Endothelial cell (in vitro differentiated cells): ENCODE measurements around the gene MOB3B. TPM values are rescaled to one million over a fixed set of nuclear protein-coding genes. Genes with fewer than 3 reads are reported as not detected.
A peak's percentile ranks its signal among the peaks of the same experiment; 100 is the strongest.

Experiments
- DNase-seq: peaks from one replicate; pipeline ENCODE4 v3.0.0; 2021; ENCODE audit warnings: low spot score
- H3K27ac Mint-ChIP-seq: one replicate; pipeline ENCODE4 v1.8.0; 2021; ENCODE audit warnings: mixed read lengths, inconsistent platforms; ENCODE audit not compliant: unreplicated experiment
- H3K27me3 Mint-ChIP-seq: one replicate; pipeline ENCODE4 v1.8.0; 2021; ENCODE audit warnings: mild to moderate bottlenecking, moderate library complexity, mixed read lengths, inconsistent platforms; ENCODE audit not compliant: unreplicated experiment
- H3K36me3 Mint-ChIP-seq: one replicate; pipeline ENCODE4 v1.8.0; 2021; ENCODE audit warnings: mild to moderate bottlenecking, low read depth, mixed read lengths, inconsistent platforms; ENCODE audit not compliant: unreplicated experiment
- H3K4me1 Mint-ChIP-seq: one replicate; pipeline ENCODE4 v1.8.0; 2021; ENCODE audit warnings: mild to moderate bottlenecking, mixed read lengths, inconsistent platforms; ENCODE audit not compliant: unreplicated experiment
- H3K4me3 Mint-ChIP-seq: one replicate; pipeline ENCODE4 v1.8.0; 2021; ENCODE audit warnings: mild to moderate bottlenecking, mixed read lengths, inconsistent platforms; ENCODE audit not compliant: unreplicated experiment
- H3K9me3 Mint-ChIP-seq: one replicate; pipeline ENCODE4 v1.8.0; 2021; ENCODE audit warnings: mixed read lengths, inconsistent platforms; ENCODE audit not compliant: unreplicated experiment
- CTCF ChIP-seq: fragments of 200-600 bp; sonication (generic); IDR thresholded peaks from one replicate; pipeline ENCODE4 v1.5.0; 2021; ENCODE audit warnings: antibody characterized with exemption; ENCODE audit not compliant: unreplicated experiment
- total RNA-seq: library from RNA; stranded (reverse); fragmentation: NEBNext Ultra II Directional; extraction: Animal tissue kit (Norgen Biotek cat#: 25700); gene quantifications from one replicate; pipeline ENCODE4 v1.2.1, GENCODE V29; 2021; ENCODE audit not compliant: unreplicated experiment

The MOB3B gene
- total RNA-seq, 1 donor from 2014 or later: 6.4 TPM

GRCh38 chr9:27537756-27538155 lies 8.1 kb upstream of the MOB3B start:
- Mint-ChIP-seq H3K27me3 (no peaks in the 10 kb centered on the region), H3K36me3 (no peaks in the 10 kb centered on the region)
- no peak for DNase-seq

GRCh38 chr9:27537027-27537435 lies 7.4 kb upstream of the MOB3B start:
- DNase-seq: no peak
- H3K9me3 Mint-ChIP-seq: no peaks in the 10 kb centered on the region
- H3K4me3 Mint-ChIP-seq: no peak overlapping the region
- H3K27me3 Mint-ChIP-seq: no peaks in the 10 kb centered on the region
- peaks cover 16% of the 10 kb centered on the region for H3K4me1 Mint-ChIP-seq
- no peak overlapping the region for H3K27ac Mint-ChIP-seq
- H3K36me3 Mint-ChIP-seq: no peaks in the 10 kb centered on the region
- TF ChIP-seq CTCF: no peak

More at GRCh38 chr9:27537756-27538155, 8.1 kb upstream of the MOB3B start:
- H3K4me3 Mint-ChIP-seq: no peak overlapping the region
- TF ChIP-seq CTCF: no peak
- peaks cover 22% of the 10 kb centered on the region for H3K4me1 Mint-ChIP-seq
- no peaks in the 10 kb centered on the region for H3K9me3 Mint-ChIP-seq
- H3K27ac Mint-ChIP-seq: no peak overlapping the region

- no peaks in the 10 kb centered on the region for H3K9me3 Mint-ChIP-seq
- TF ChIP-seq CTCF: no peak
- H3K27me3 Mint-ChIP-seq: no peaks in the 10 kb centered on the region
- no peak overlapping the region for H3K4me3 Mint-ChIP-seq
- no peaks in the 10 kb centered on the region for H3K36me3 Mint-ChIP-seq
- no peak overlapping the region for H3K27ac Mint-ChIP-seq
- H3K4me1 Mint-ChIP-seq: peaks cover 16% of the 10 kb centered on the region
- DNase-seq: no peak
These were observed 6.6 kb upstream of the MOB3B start for GRCh38 chr9:27536168-27536567.

- Mint-ChIP-seq H3K27me3 (no peaks in the 10 kb centered on the region), H3K9me3 (no peaks in the 10 kb centered on the region), H3K36me3 (no peaks in the 10 kb centered on the region), H3K4me3 (no peak overlapping the region), H3K27ac (no peak overlapping the region), H3K4me1 (peaks cover 16% of the 10 kb centered on the region)
- TF ChIP-seq CTCF: peak; percentile 32
- DNase-seq: peak; percentile 22
These were observed 6.1 kb upstream of the MOB3B start for GRCh38 chr9:27535701-27536118.

- H3K9me3 Mint-ChIP-seq: no peaks in the 10 kb centered on the region
- no peak for TF ChIP-seq CTCF
- no peaks in the 10 kb centered on the region for H3K27me3 Mint-ChIP-seq
- no peak overlapping the region for H3K4me3 Mint-ChIP-seq
- no peak overlapping the region for H3K27ac Mint-ChIP-seq
- H3K4me1 Mint-ChIP-seq: peaks cover 16% of the 10 kb centered on the region
- DNase-seq: no peak
- no peaks in the 10 kb centered on the region for H3K36me3 Mint-ChIP-seq
These were observed 5.1 kb upstream of the MOB3B start for GRCh38 chr9:27534658-27535209.
